Mesenchymal stem cell (in vitro differentiated cells and primary cell): Measurements from ENCODE around the gene KPNA1.

Experiments
- DNase-seq: peaks from one replicate; pipeline ENCODE4 v3.0.0-alpha.2; 2013
- H2AFZ ChIP-seq: one replicate; pipeline ENCODE4 v1.6.1; 2013; ENCODE audit warnings: low read depth, mild to moderate bottlenecking, control low read depth, inconsistent platforms, low read length, moderate library complexity
- H2AK5ac ChIP-seq: 2 replicates; pipeline ENCODE4 v1.6.1; 2013; ENCODE audit warnings: low read length, moderate library complexity, mild to moderate bottlenecking, inconsistent platforms; ENCODE audit not compliant: severe bottlenecking
- H2BK120ac ChIP-seq: one replicate; pipeline ENCODE4 v1.6.1; 2013; ENCODE audit warnings: low read depth, mild to moderate bottlenecking, inconsistent platforms, low read length, moderate library complexity
- H2BK12ac ChIP-seq, 2 experiments: one replicate each; pipeline ENCODE4 v1.6.1; 2013; ENCODE audit warnings: inconsistent platforms in 2 of 2, low read length in 2 of 2, mild to moderate bottlenecking in 2 of 2, moderate library complexity in 2 of 2, control low read depth in 1 of 2
- H2BK15ac ChIP-seq: one replicate; pipeline ENCODE4 v1.6.1; 2013; ENCODE audit warnings: mild to moderate bottlenecking, low read depth, inconsistent platforms; ENCODE audit not compliant: poor library complexity, severe bottlenecking
- H2BK5ac ChIP-seq: 2 replicates; pipeline ENCODE4 v1.6.1; 2013; ENCODE audit warnings: low read depth, mild to moderate bottlenecking, low read length, control low read depth, inconsistent platforms; ENCODE audit not compliant: poor library complexity, severe bottlenecking
- H3K14ac ChIP-seq, 2 experiments: one replicate each; pipeline ENCODE4 v1.6.1; 2013; ENCODE audit warnings: inconsistent platforms in 2 of 2, low read length in 2 of 2, control low read depth in 1 of 2, mild to moderate bottlenecking in 1 of 2, moderate library complexity in 1 of 2
- H3K18ac ChIP-seq, 2 experiments: one replicate each; pipeline ENCODE4 v1.6.1; 2013; ENCODE audit warnings: inconsistent platforms in 2 of 2, low read length in 2 of 2, control low read depth in 1 of 2, low read depth in 1 of 2, mild to moderate bottlenecking in 1 of 2
- H3K23ac ChIP-seq, 2 experiments: one replicate each; pipeline ENCODE4 v1.6.1; 2013; ENCODE audit warnings: inconsistent platforms in 2 of 2, low read length in 2 of 2, mild to moderate bottlenecking in 2 of 2, moderate library complexity in 2 of 2, control low read depth in 1 of 2
- H3K27ac ChIP-seq: 2 replicates; pipeline ENCODE4 v1.5.1; 2013; ENCODE audit warnings: mild to moderate bottlenecking, moderate library complexity, low read length, control low read depth, inconsistent platforms; ENCODE audit not compliant: poor library complexity, severe bottlenecking
- H3K27me3 ChIP-seq, 2 experiments: 2 replicates each; pipeline versions ENCODE4 v1.6.1 to v1.7.0; 2013; ENCODE audit warnings: low read length in 2 of 2, mild to moderate bottlenecking in 2 of 2, moderate library complexity in 2 of 2, control low read depth in 1 of 2, inconsistent platforms in 1 of 2; ENCODE audit not compliant: control insufficient read depth in 1 of 2, insufficient read depth in 1 of 2
- H3K36me3 ChIP-seq, 2 experiments: 2 replicates each; pipeline versions ENCODE4 v1.6.1 to v1.7.0; 2013; ENCODE audit warnings: low read length in 2 of 2, control low read depth in 1 of 2, inconsistent platforms in 1 of 2, low read depth in 1 of 2, mild to moderate bottlenecking in 1 of 2; ENCODE audit not compliant: insufficient read depth in 2 of 2, control insufficient read depth in 1 of 2
- H3K4ac ChIP-seq, 2 experiments: one replicate each; pipeline ENCODE4 v1.6.1; 2013; ENCODE audit warnings: inconsistent platforms in 2 of 2, low read length in 2 of 2, mild to moderate bottlenecking in 2 of 2, moderate library complexity in 2 of 2, control low read depth in 1 of 2, low read depth in 1 of 2
- H3K4me1 ChIP-seq: 2 replicates; pipeline ENCODE4 v1.6.1; 2013; ENCODE audit warnings: low read depth, low read length, control low read depth; ENCODE audit not compliant: control insufficient read depth, insufficient read depth
- H3K4me2 ChIP-seq: 2 replicates; pipeline ENCODE4 v1.6.1; 2013; ENCODE audit warnings: low read length, mild to moderate bottlenecking, inconsistent platforms; ENCODE audit not compliant: poor library complexity, severe bottlenecking
- H3K4me3 ChIP-seq, 2 experiments: 2 replicates each; pipeline versions ENCODE4 v1.5.1 to v1.7.0; 2013; ENCODE audit warnings: low read length in 2 of 2, mild to moderate bottlenecking in 2 of 2, control low read depth in 1 of 2, low read depth in 1 of 2; ENCODE audit not compliant: insufficient read depth in 1 of 2
- H3K79me1 ChIP-seq: replicated peaks from 2 replicates; pipeline ENCODE4 v1.6.1; 2013; ENCODE audit warnings: mild to moderate bottlenecking, control low read depth, low read length, inconsistent platforms; ENCODE audit not compliant: poor library complexity, severe bottlenecking
- H3K9ac ChIP-seq: 2 replicates; pipeline ENCODE4 v1.7.0; 2013; ENCODE audit warnings: mild to moderate bottlenecking, low read length, moderate library complexity
- H3K9me3 ChIP-seq: 2 replicates; pipeline ENCODE4 v1.7.0; 2013; ENCODE audit warnings: mild to moderate bottlenecking, low read length; ENCODE audit not compliant: control insufficient read depth
- H4K8ac ChIP-seq: one replicate; pipeline ENCODE4 v1.6.1; 2013; ENCODE audit warnings: inconsistent platforms, mild to moderate bottlenecking, low read length, moderate library complexity
- H4K91ac ChIP-seq: one replicate; pipeline ENCODE4 v1.6.1; 2013; ENCODE audit warnings: mild to moderate bottlenecking, low read length, inconsistent platforms
- WGBS: methylation state at CpG from one replicate; pipeline ENCODE4 v1.1.7; 2013; ENCODE audit warnings: mixed read lengths; 5-methylcytosine and 5-hydroxymethylcytosine counted together

The KPNA1 gene

GRCh38 chr3:122498152-122498551, 16.6 kb downstream of the KPNA1 start:
- H3K27ac ChIP-seq: no peak overlapping the region
- H2BK120ac ChIP-seq: no peak overlapping the region
- no peak overlapping the region for H4K8ac ChIP-seq
- no peak overlapping the region for H2AFZ ChIP-seq
- 20% methylated on average over 1 of the region's 1 CpG for WGBS
- H3K18ac ChIP-seq: no peak overlapping the region
- H2BK5ac ChIP-seq: no peak overlapping the region
- H3K9me3 ChIP-seq: no peaks in the 10 kb centered on the region
- H3K4me2 ChIP-seq: no peak overlapping the region
- H3K14ac ChIP-seq: no peak overlapping the region
- H3K9ac ChIP-seq: peak overlapping the region; percentile 35
- H3K36me3 ChIP-seq: peaks cover 0 to 29% of the 10 kb centered on the region in 2 experiments
- no peak overlapping the region for H3K4me3 ChIP-seq
- H2BK12ac ChIP-seq: no peak overlapping the region
- H3K27me3 ChIP-seq: no peaks in the 10 kb centered on the region
- H3K4me1 ChIP-seq: peaks cover 2% of the 10 kb centered on the region
- no peak overlapping the region for H2BK15ac ChIP-seq
- no peak overlapping the region for H4K91ac ChIP-seq
- H3K4ac ChIP-seq: no peak overlapping the region
- DNase-seq: no peak
- H2AK5ac ChIP-seq: no peak overlapping the region
- no peak overlapping the region for H3K23ac ChIP-seq
- H3K79me1 ChIP-seq: peaks cover 5% of the 10 kb centered on the region

GRCh38 chr3:122497425-122497824, 17.3 kb downstream of the KPNA1 start:
- Histone ChIP-seq H3K4ac (no peak overlapping the region), H3K9ac (peak overlapping the region; percentile 35), H3K27ac (no peak overlapping the region), H4K91ac (no peak overlapping the region), H3K4me3 (no peak overlapping the region), H2AK5ac (no peak overlapping the region), H3K23ac (no peak overlapping the region), H3K27me3 (no peaks in the 10 kb centered on the region), H3K14ac (no peak overlapping the region), H3K79me1 (peaks cover 5% of the 10 kb centered on the region), H2BK12ac (no peak overlapping the region), H3K36me3 (peaks cover 0 to 36% of the 10 kb centered on the region in 2 experiments), H2BK15ac (no peak overlapping the region), H2AFZ (no peak overlapping the region), H3K18ac (no peak overlapping the region), H2BK5ac (no peak overlapping the region), H2BK120ac (no peak overlapping the region), H3K4me2 (no peak overlapping the region), H4K8ac (no peak overlapping the region), H3K9me3 (no peaks in the 10 kb centered on the region), H3K4me1 (peaks cover 2% of the 10 kb centered on the region)
- WGBS: no CpG with 5 or more reads among the region's 1 CpG
- DNase-seq: peak; percentile 90

- H3K14ac ChIP-seq: no peak overlapping the region
- no peak overlapping the region for H3K23ac ChIP-seq
- H3K27ac ChIP-seq: peak overlapping the region; percentile 45
- H2AK5ac ChIP-seq: no peak overlapping the region
- no peaks in the 10 kb centered on the region for H3K27me3 ChIP-seq
- peaks cover 0 to 41% of the 10 kb centered on the region in 2 experiments for H3K36me3 ChIP-seq
- 63% methylated on average over 1 of the region's 2 CpGs for WGBS
- H3K4ac ChIP-seq: no peak overlapping the region
- no peak for DNase-seq
- H3K4me3 ChIP-seq: no peak overlapping the region
- peak overlapping the region; percentile 79 for H2BK120ac ChIP-seq
- H3K4me2 ChIP-seq: no peak overlapping the region
- peak overlapping the region; percentile 60 for H4K8ac ChIP-seq
- H3K4me1 ChIP-seq: peaks cover 2% of the 10 kb centered on the region
- H3K9me3 ChIP-seq: no peaks in the 10 kb centered on the region
- H2BK5ac ChIP-seq: no peak overlapping the region
- no peak overlapping the region for H2AFZ ChIP-seq
- H2BK12ac ChIP-seq: peak overlapping the region in 1 of 2 experiments; percentile 54
- H3K18ac ChIP-seq: peak overlapping the region in 1 of 2 experiments; percentile 75
- H3K79me1 ChIP-seq: peaks cover 5% of the 10 kb centered on the region
- H3K9ac ChIP-seq: peak overlapping the region; percentile 24
- H4K91ac ChIP-seq: peak overlapping the region; percentile 75
- H2BK15ac ChIP-seq: no peak overlapping the region
Observed at GRCh38 chr3:122496508-122496907, 18.2 kb downstream of the KPNA1 start.

- Histone ChIP-seq H3K36me3 (peaks cover under 1 to 67% of the 10 kb centered on the region in 2 experiments), H3K23ac (no peak overlapping the region)
- WGBS: 5% methylated on average over 3 of the region's 3 CpGs
Observed at GRCh38 chr3:122493296-122493695, 21.4 kb downstream of the KPNA1 start.

More at GRCh38 chr3:122493296-122493695, 21.4 kb downstream of the KPNA1 start:
- no peak overlapping the region for H4K91ac ChIP-seq
- peak; percentile 88 for DNase-seq
- H3K18ac ChIP-seq: no peak overlapping the region
- H2BK12ac ChIP-seq: no peak overlapping the region
- no peak overlapping the region for H3K4ac ChIP-seq
- no peak overlapping the region for H2BK120ac ChIP-seq
- no peak overlapping the region for H2BK5ac ChIP-seq
- H3K9me3 ChIP-seq: no peaks in the 10 kb centered on the region
- no peak overlapping the region for H3K14ac ChIP-seq
- no peak overlapping the region for H2AK5ac ChIP-seq
- no peak overlapping the region for H4K8ac ChIP-seq
- no peak overlapping the region for H2BK15ac ChIP-seq
- no peaks in the 10 kb centered on the region for H3K27me3 ChIP-seq
- no peak overlapping the region for H2AFZ ChIP-seq
- H3K4me1 ChIP-seq: no peaks in the 10 kb centered on the region
- no peak overlapping the region for H3K27ac ChIP-seq
- no peak overlapping the region for H3K9ac ChIP-seq
- H3K79me1 ChIP-seq: peaks cover 7% of the 10 kb centered on the region
- H3K4me2 ChIP-seq: no peak overlapping the region
- H3K4me3 ChIP-seq: no peak overlapping the region
